Activated CD4-positive, alpha-beta T cell treated with anti-CD3 and anti-CD28 coated beads, Interleukin-10, Interleukin-2, amounts not matched to agents 100 ng/mL and 50 ng/mL, durations not matched to agents 16 hours and 8 hours (primary cell): ENCODE results near the gene ABHD6.
"Not testable (repeated sequence)": the region's sequence is repeated elsewhere in the genome, so short reads cannot be mapped to it uniquely, and the experiment has no call there.

Experiments
- DNase-seq: peaks from one replicate; pipeline ENCODE4 v3.0.0-alpha.2; 2020

Gene ABHD6

DNA sequence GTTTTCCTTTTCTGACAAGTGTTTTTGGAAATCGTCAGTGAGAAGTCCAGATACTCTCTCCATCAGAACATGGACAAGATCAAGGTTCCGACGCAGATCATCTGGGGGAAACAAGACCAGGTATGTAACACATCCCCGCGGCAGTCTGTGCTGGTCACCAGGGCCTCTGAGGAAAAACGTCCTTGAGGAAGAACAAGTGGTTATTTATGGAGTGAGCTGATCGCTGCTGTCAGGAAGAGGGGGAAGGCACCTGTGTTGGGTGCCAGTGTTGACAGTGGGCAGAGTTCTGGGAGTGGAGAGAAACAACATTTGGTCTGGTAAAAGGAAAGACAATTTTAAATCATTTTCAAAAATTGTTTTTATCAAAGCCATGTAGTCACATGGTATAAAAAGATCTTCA lies 47.7 kb downstream of the ABHD6 start:
- no peak for DNase-seq

- no peak for DNase-seq
These were observed 49.8 kb downstream of the ABHD6 start for GRCh38 chr3:58287354-58287753.

- DNase-seq: no peak
These were observed 50.6 kb downstream of the ABHD6 start for GRCh38 chr3:58288011-58288728.

DNA sequence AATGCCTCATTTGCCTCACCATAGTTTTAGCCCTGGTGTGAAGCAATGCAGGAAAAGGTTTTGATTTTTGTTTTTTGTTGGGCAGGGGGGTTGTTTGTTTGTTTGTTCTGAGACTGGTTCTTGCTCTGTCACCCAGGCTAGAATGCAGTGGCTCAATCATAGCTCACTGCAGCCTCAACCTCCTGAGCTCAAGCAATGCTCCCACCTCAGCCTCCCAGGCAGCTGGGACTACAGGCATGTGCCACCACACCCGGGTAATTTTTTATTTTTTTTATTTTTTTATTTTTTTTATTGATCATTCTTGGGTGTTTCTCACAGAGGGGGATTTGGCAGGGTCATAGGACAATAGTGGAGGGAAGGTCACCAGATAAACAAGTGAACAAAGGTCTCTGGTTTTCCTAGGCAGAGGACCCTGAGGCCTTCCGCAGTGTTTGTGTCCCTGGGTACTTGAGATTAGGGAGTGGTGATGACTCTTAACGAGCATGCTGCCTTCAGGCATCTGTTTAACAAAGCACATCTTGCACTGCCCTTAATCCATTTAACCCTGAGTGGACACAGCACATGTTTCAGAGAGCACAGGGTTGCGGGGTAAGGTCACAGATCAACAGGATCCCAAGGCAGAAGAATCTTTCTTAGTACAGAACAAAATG lies 51.5 kb downstream of the ABHD6 start:
- DNase-seq: not testable (repeated sequence)

- not testable (repeated sequence) for DNase-seq
These were observed 52.9 kb downstream of the ABHD6 start for GRCh38 chr3:58290446-58290845.

- no peak for DNase-seq
These were observed 54.2 kb downstream of the ABHD6 start for GRCh38 chr3:58291671-58292338.

GRCh38 chr3:58292866-58293265 lies 55.3 kb downstream of the ABHD6 start:
- no peak for DNase-seq

GRCh38 chr3:58293516-58293915 lies 55.9 kb downstream of the ABHD6 start:
- no peak for DNase-seq

- DNase-seq: no peak
These were observed 58.7 kb downstream of the ABHD6 start for GRCh38 chr3:58296269-58296668.

DNA sequence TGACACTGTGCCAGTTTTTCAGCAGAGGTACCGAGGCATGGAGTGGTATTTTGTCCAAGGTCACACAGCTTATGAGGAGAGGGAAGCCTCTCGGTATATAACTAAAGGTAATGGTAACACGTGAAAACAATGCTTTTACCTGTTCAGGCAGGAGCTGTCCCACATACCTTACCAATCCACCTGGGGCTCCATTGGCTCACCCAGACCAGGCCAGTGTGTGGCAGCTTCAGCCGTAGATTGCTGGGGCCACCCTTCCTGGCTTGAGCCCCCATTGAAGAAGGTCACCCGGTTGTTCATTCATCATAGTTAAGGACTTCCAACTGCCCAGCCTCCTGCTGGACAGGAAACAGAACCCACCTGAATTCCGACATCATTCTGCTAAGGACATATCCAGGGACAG lies 59.3 kb downstream of the ABHD6 start:
- DNase-seq: no peak

DNA sequence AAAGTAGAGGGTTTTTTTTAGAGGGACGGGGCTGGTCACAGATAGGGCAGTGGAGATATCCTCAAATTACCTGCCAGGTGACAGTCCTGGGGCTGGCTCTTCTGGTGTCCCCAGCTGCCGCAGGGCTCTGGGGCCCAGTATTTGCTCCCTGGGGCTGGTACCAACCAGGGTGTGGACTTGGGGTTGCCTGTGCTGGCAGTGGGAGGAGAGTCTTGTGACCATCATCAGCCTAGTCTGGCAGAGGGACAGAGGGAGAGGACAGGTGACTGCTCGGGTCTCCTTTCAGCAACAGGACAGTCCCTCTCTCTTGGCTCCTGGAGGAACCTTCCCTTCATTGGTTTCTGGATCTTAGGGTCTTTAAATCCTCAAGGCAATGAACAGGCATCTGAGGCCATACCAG lies 60.6 kb downstream of the ABHD6 start:
- DNase-seq: no peak

GRCh38 chr3:58299075-58299474 lies 61.5 kb downstream of the ABHD6 start:
- DNase-seq: no peak

- no peak for DNase-seq
These were observed 62.4 kb downstream of the ABHD6 start for GRCh38 chr3:58299839-58300516.

DNA sequence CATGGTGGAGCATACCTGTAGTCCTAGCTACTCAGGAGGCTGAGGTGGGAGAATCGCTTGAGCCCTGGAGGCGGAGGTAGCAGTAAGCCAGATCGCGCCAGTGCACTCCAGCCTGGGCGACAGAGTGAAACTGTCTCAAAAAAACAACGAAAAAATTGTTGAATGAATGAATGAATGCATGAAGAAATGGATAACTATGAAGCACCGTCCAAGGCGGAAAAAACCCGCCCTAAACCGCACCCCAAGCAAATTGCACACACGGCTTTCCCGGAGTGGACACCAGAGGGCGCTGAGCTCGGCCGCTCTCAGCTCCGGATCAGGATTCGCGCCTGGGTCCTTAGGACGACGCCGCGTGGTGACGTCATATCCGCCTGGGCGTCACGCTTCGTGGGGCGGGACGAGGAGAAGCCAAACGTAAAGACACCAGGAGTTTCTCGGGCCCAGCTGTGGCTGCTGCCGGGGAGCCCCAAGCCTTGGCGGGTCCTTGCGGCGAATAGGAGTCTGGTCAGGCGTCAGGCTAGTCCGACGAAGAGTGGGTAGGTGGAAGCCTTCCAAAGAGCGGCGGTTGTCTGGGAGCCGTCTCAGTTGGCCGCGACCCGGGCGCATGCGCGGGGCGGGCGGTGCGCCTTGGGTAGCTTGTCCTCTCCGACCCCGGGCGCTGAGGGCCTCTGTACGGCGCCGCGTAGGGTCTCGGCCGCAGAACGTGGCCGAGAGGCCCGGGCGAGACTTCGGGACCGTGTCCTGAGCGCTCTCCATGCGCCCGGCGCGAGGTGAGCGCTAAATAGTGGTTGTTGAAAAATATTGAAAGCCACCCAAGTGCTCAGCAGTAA lies 68.5 kb downstream of the ABHD6 start, which contains the start of the genes HTD2 and RPP14:
Gene HTD2 (plus strand): TSS at position 639 of the 830 bp plus-strand sequence. CDS start 11,094 bp downstream, outside the sequence.
Gene RPP14 (plus strand): TSS at position 364 of the 830 bp plus-strand sequence. CDS start 4,085 bp downstream, outside the sequence.
- peak; percentile 98 for DNase-seq

DNA sequence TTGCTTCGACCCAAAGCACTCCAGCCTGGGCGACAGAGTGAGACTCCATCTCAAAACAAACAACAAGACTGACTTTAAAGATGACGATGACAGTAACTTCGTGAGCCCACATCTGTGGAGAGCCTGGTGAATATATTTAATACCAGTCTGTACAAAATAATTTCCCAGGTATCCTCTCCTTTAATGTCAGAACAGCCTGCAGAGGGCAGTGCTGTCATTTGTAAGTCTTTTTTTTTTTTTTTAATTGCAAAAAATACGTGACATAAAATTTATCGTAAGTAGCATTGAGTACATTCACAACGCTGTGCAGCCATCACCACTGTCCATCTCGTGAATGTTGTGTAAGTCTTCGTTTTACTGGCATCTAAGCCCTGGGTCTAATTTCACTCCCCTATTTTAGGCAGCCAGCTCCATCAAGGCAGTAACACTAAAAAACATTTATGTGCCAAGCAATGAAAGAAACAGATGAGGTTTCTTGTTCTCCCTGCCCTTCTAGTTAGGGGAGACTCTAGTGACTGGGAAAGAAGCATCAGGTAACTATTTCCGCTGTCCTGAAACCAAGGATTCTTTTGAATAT lies 70.1 kb downstream of the ABHD6 start:
- DNase-seq: peak; percentile 55

GRCh38 chr3:58308728-58309127 lies 71.1 kb downstream of the ABHD6 start:
- no peak for DNase-seq

DNA sequence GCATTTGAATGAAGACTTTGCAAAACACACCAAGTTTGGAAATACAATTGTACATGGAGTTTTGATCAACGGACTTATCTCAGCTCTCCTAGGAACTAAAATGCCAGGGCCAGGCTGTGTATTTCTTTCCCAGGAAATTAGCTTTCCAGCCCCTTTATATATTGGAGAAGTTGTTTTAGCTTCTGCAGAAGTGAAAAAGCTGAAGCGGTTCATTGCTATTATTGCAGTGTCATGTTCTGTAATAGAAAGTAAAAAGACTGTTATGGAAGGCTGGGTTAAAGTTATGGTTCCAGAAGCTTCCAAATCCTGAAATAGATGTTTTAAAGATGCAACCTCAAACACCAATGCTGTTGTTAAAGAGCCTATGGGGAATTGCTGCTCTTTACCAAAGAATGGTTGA lies 80.2 kb downstream of the ABHD6 start:
- DNase-seq: no peak

GRCh38 chr3:58321791-58322190 lies 84.2 kb downstream of the ABHD6 start:
- no peak for DNase-seq

DNA sequence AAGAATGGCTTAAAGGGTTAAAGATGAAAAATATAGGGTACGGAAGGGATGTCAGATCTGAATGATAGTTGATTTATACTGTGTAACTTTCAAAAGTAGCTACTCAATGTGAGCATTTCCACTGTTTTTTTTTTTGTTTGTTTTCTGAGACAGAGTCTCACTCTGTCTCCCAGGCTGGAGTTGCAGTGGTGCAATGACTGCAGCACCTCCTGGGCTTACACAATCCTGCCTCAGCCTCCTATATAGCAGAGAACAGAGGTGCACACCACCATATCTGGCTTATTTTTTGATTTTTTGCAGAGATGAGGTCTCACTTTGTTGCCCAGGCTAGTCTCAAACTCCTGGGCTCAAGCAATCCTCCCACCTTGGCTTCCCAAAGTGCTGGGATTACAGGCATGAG lies 85.2 kb downstream of the ABHD6 start:
- DNase-seq: no peak

- DNase-seq: peak; percentile 38
These were observed 86.2 kb downstream of the ABHD6 start for GRCh38 chr3:58323529-58324390.
